ENCODE results near the gene LGALS7B.
"Not testable (repeated sequence)": the region's sequence is repeated elsewhere in the genome, so short reads cannot be mapped to it uniquely, and the experiment has no call there.

Gene LGALS7B

DNA sequence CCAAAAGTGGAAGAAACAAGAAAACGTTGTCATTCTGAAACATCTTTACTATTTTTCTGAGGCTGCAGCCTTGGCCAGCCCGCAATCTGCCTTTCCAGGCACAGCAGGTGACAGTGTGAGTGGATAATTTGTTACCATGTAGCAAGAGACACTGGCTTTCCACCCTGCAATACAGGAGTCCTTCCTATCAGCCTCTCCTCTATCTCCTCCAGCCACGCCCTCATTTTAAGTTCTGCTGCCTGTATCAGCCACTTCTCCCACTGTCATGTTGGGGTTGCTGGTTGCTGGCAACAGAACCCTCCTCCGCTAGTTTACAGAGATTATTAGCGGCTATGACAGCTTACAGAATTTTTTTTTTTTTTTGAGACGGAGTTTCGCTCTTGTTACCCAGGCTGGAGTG is 7.9 kb upstream of the LGALS7B start:
- Histone ChIP-seq H3K27ac (ENCODE audit: poor library complexity, severe bottlenecking) (no peak overlapping the region), H3K27me3 (ENCODE audit: insufficient read depth, poor library complexity, severe bottlenecking) (no peaks in the 10 kb centered on the region), H3K4me3 (ENCODE audit: severe bottlenecking) (no peak overlapping the region), H3K9me3 (ENCODE audit: severe bottlenecking) (no peaks in the 10 kb centered on the region), H3K4me1 (ENCODE audit: insufficient read depth, poor library complexity, severe bottlenecking) (peaks cover 2% of the 10 kb centered on the region), H3K36me3 (ENCODE audit: low read depth) (no peaks in the 10 kb centered on the region)
- no peak for ATAC-seq (ENCODE audit: low read depth)
- no peak for DNase-seq (ENCODE audit: low spot score)
- TF ChIP-seq, protein P1, sequence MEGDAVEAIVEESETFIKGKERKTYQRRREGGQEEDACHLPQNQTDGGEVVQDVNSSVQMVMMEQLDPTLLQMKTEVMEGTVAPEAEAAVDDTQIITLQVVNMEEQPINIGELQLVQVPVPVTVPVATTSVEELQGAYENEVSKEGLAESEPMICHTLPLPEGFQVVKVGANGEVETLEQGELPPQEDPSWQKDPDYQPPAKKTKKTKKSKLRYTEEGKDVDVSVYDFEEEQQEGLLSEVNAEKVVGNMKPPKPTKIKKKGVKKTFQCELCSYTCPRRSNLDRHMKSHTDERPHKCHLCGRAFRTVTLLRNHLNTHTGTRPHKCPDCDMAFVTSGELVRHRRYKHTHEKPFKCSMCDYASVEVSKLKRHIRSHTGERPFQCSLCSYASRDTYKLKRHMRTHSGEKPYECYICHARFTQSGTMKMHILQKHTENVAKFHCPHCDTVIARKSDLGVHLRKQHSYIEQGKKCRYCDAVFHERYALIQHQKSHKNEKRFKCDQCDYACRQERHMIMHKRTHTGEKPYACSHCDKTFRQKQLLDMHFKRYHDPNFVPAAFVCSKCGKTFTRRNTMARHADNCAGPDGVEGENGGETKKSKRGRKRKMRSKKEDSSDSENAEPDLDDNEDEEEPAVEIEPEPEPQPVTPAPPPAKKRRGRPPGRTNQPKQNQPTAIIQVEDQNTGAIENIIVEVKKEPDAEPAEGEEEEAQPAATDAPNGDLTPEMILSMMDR (IDR thresholded peaks at IDR 0.05; ENCODE audit: poor library complexity, severe bottlenecking), result no peak

DNA sequence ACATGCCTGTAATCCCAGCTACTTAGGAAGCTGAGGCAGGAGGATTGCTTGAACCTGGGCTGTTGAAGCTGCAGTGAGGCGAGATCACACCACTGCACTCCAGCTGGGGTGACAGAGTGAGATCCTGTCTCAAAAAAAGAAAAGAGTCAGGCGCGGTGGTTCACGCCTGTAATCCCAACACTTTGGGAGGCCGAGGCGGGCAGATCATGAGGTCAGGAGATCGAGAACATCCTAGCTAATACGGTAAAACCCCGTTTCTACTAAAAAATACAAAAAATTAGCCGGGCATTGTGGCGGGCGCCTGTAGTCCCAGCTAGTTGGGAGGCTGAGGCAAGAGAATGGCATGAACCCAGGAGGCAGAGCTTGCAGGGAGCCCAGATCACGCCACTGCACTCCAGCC is 6.8 kb upstream of the LGALS7B start:
- H3K27me3 ChIP-seq (ENCODE audit: insufficient read depth, poor library complexity, severe bottlenecking); H3K4me1 ChIP-seq (ENCODE audit: insufficient read depth, poor library complexity, severe bottlenecking); H3K36me3 ChIP-seq (ENCODE audit: low read depth); H3K9me3 ChIP-seq (ENCODE audit: severe bottlenecking); H3K27ac ChIP-seq (ENCODE audit: poor library complexity, severe bottlenecking); H3K4me3 ChIP-seq (ENCODE audit: severe bottlenecking); ATAC-seq (ENCODE audit: low read depth); DNase-seq (ENCODE audit: low spot score): not testable (repeated sequence)

DNA sequence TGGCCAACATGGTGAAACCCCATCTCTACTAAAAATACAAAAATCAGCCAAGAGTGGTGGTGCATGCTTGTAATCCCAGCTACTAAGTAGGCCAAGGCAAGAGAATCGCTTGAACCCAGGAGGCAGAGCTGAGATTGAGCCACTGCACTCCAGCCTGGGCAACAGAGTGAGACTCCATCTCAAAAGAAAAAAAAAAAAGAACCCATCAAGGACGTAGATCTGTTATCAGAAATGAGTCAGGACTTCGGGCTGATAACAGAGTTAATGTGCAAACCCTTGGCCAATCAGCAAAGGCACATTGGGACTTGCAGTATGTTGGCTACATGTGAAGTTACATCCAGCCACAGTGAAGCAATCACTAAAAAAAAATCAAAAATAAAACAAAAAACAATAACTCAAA is 4.8 kb upstream of the LGALS7B start:
- no peak for ATAC-seq (ENCODE audit: low read depth)
- H3K4me3 ChIP-seq (ENCODE audit: severe bottlenecking), result no peak overlapping the region
- no peaks in the 10 kb centered on the region for H3K27me3 ChIP-seq (ENCODE audit: insufficient read depth, poor library complexity, severe bottlenecking)
- DNase-seq (ENCODE audit: low spot score), result no peak
- no peaks in the 10 kb centered on the region for H3K9me3 ChIP-seq (ENCODE audit: severe bottlenecking)
- H3K36me3 ChIP-seq (ENCODE audit: low read depth), result no peaks in the 10 kb centered on the region
- no peak overlapping the region for H3K27ac ChIP-seq (ENCODE audit: poor library complexity, severe bottlenecking)
- TF ChIP-seq, protein P1 (IDR thresholded peaks at IDR 0.05; ENCODE audit: poor library complexity, severe bottlenecking), result no peak
- peaks cover 15% of the 10 kb centered on the region for H3K4me1 ChIP-seq (ENCODE audit: insufficient read depth, poor library complexity, severe bottlenecking)

DNA sequence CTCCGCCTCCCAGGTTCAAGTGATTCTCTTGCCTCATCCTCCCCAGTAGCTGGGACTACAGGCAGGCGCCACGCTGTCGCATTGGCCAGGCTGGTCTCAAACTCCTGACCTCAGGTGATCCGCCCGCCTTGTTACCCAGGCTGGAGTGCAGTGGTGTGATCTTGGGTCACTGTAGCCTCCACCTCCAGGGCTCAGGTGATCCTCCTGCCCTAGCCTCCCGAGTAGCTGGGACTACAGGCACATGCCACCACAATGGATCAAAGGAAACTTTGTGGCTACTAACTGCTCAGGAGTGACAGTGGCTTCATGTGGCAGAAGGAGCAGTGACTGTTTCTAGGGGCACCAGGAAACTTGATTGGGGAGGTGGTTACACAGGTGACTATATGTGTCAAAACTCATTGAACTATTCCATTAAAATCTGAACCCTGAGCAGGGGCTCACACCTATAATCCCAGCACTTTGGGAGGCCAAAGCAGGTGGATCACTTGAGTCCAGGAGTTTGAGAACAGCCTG is 3.8 kb upstream of the LGALS7B start:
- Histone ChIP-seq H3K4me1 (ENCODE audit: insufficient read depth, poor library complexity, severe bottlenecking) (peaks cover 15% of the 10 kb centered on the region), H3K27me3 (ENCODE audit: insufficient read depth, poor library complexity, severe bottlenecking) (no peaks in the 10 kb centered on the region), H3K4me3 (ENCODE audit: severe bottlenecking) (no peak overlapping the region), H3K36me3 (ENCODE audit: low read depth) (no peaks in the 10 kb centered on the region), H3K9me3 (ENCODE audit: severe bottlenecking) (no peaks in the 10 kb centered on the region), H3K27ac (ENCODE audit: poor library complexity, severe bottlenecking) (no peak overlapping the region)
- TF ChIP-seq, protein P1 (IDR thresholded peaks at IDR 0.05; ENCODE audit: poor library complexity, severe bottlenecking), result no peak
- ATAC-seq (ENCODE audit: low read depth), result no peak
- no peak for DNase-seq (ENCODE audit: low spot score)

DNA sequence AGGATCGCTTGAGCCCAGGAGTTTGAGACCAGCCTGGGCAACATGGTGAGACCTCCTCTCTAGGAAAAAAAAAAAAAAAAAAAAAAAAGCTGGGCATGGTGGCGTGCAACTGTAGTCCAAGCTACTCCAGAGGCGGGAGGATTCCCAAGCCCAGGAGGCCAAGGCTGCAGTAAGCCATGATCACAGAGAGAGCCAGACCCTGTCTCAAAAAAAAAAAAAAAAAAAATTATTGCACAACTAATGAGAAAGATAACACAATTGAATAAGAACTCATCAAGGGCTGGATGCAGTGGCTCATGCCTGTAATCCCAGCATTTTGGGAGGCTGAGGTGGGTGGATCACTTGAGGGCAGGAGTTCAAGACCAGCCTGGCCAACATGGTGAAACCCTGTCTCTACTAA is 2.9 kb upstream of the LGALS7B start:
- DNase-seq (ENCODE audit: low spot score); H3K9me3 ChIP-seq (ENCODE audit: severe bottlenecking); H3K4me3 ChIP-seq (ENCODE audit: severe bottlenecking); ATAC-seq (ENCODE audit: low read depth); H3K36me3 ChIP-seq (ENCODE audit: low read depth); H3K27ac ChIP-seq (ENCODE audit: poor library complexity, severe bottlenecking); H3K27me3 ChIP-seq (ENCODE audit: insufficient read depth, poor library complexity, severe bottlenecking): not testable (repeated sequence)
- H3K4me1 ChIP-seq (ENCODE audit: insufficient read depth, poor library complexity, severe bottlenecking), result peaks cover 15% of the 10 kb centered on the region

DNA sequence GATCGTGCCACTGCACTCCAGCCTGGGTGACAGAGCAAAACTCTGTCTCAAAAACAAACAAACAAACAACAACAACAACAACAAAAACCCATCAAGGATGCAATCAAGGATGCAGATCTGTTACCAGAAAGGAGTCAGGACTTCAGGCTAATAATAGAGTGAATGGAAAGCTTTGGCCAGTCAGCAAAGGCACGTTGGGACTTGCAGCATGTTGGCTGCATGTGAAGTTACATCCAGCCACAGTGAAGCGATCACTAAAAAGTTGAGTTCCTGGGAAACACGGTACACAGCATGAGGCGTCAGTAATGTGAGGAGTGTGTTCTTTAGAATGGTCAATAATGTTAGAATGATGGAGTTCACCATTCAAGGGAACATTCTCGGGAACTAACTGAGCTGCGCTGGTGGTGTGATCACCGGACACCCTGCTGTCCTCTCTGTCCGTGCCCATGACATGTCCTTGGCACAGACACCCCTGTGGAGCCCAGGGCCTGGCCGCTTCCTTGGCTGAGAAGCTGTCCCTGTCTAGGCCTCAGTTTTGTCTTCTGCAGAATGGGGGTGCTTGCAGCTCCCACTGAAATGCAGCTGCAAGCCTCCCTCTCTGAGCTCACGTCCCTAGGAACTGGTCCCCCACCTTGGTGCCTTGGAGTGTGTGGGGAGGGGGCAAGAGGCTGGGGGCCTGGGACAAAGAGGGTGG is 2.3 kb upstream of the LGALS7B start:
- Histone ChIP-seq H3K4me3 (ENCODE audit: severe bottlenecking) (no peak overlapping the region), H3K36me3 (ENCODE audit: low read depth) (no peaks in the 10 kb centered on the region), H3K9me3 (ENCODE audit: severe bottlenecking) (no peaks in the 10 kb centered on the region), H3K27me3 (ENCODE audit: insufficient read depth, poor library complexity, severe bottlenecking) (no peaks in the 10 kb centered on the region), H3K27ac (ENCODE audit: poor library complexity, severe bottlenecking) (no peak overlapping the region), H3K4me1 (ENCODE audit: insufficient read depth, poor library complexity, severe bottlenecking) (peaks cover 15% of the 10 kb centered on the region)
- TF ChIP-seq, protein P1 (IDR thresholded peaks at IDR 0.05; ENCODE audit: poor library complexity, severe bottlenecking), result no peak
- DNase-seq (ENCODE audit: low spot score) (no peak), ATAC-seq (ENCODE audit: low read depth) (peak; percentile 84)

DNA sequence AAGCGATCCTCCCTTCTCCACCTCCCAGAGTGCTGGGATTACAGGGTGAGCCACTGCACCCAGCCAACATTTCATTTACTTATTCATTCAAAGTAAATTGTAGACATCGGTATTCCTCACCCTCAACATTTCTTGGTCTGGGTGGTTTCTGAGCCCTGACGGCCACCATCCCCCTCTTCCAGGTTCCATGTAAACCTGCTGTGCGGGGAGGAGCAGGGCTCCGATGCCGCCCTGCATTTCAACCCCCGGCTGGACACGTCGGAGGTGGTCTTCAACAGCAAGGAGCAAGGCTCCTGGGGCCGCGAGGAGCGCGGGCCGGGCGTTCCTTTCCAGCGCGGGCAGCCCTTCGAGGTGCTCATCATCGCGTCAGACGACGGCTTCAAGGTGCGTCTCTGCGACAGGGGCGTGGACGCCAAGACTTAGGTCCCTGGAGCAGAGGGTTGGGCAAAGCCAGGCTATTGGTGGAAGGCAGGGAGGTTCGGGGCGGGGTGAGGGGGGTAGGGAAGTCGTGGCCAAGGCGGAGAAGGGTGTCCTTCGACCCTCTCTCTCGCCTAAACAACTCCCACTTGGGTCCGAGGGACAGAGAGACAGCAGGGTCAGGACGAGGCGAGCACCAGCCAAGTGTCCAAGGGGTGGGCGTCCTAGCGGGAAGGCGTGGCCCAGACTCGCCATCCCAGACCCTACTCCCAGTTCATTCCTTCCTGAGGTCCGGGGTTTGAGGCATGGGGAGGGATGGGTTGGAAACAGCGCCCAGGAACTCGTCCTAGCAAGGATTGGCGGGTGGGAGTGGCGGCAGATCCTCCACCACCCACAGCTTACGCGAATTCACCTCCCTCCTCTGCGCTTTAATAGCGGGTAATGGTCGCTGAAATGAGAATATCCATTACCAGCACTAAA is 1.8 kb downstream of the LGALS7B start:
- H3K27me3 ChIP-seq (ENCODE audit: insufficient read depth, poor library complexity, severe bottlenecking); H3K27ac ChIP-seq (ENCODE audit: poor library complexity, severe bottlenecking); ATAC-seq (ENCODE audit: low read depth); H3K9me3 ChIP-seq (ENCODE audit: severe bottlenecking); DNase-seq (ENCODE audit: low spot score); H3K36me3 ChIP-seq (ENCODE audit: low read depth); H3K4me3 ChIP-seq (ENCODE audit: severe bottlenecking): not testable (repeated sequence)
- peaks cover 29% of the 10 kb centered on the region for H3K4me1 ChIP-seq (ENCODE audit: insufficient read depth, poor library complexity, severe bottlenecking)
